HG02678 (cell line): ENCODE results near the gene SOWAHA.
"Not testable (repeated sequence)": the region's sequence is repeated elsewhere in the genome, so short reads cannot be mapped to it uniquely, and the experiment has no call there.

Experiments
- ATAC-seq: cut with Tn5 transposase; IDR thresholded peaks from one replicate; pipeline ENCODE4 v1.9.1; 2021; ENCODE audit warnings: mild to moderate bottlenecking, moderate library complexity; ENCODE audit not compliant: unreplicated experiment

SOWAHA gene

GRCh38 chr5:132777209-132778069, 35.7 kb upstream of the SOWAHA start, which contains the start of gene SEPTIN8:
SEPTIN8 (minus strand) TSS chr5:132777239; CDS start chr5:132777137, 102 bp downstream.
- ATAC-seq: peak; percentile 53

DNA sequence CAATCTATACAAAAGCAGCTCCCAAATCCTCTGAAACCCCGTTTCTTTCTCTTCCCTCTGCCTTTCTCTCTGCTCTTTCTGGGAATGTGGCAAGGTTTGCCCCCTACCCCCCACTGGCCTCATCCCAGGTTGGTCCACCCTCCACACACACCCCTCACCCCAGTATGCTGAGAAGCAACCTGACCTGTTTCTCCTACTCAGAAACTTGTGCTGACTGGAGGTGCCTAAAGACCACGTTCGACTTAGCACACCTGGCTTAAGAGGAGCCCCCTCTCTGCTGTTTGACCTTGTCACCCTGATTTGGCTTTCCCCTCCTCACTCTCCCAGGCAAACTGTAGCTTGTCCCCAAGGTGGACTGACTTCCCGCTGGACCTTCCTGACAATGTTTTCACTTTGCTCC, 35.0 kb upstream of the SOWAHA start:
- ATAC-seq: no peak

GRCh38 chr5:132778856-132779255, 34.2 kb upstream of the SOWAHA start:
- ATAC-seq: no peak

- ATAC-seq: no peak
Observed at GRCh38 chr5:132779961-132780360, 33.1 kb upstream of the SOWAHA start.

DNA sequence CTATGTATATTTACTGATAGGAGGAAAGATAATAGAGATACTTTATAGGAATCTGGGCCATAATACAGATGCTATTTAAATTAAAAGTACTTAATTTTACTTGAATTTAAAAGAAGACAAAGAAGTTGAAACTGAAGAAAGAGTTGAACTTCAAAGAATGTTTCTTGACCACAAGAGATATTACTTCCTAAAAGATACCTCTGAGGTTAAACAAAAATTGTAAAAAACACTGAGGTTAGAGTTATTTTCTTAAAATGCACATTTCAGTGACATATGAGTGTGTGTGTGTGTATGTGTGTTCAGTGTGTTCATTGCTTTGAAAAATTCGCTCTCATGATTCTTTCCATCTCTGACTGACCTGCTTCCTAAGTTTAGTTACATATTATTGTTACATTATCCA, 32.5 kb upstream of the SOWAHA start:
- ATAC-seq: no peak

GRCh38 chr5:132781029-132781428, 32.1 kb upstream of the SOWAHA start:
- ATAC-seq: no peak

- ATAC-seq: no peak
Observed at GRCh38 chr5:132782101-132782500, 31.0 kb upstream of the SOWAHA start.

DNA sequence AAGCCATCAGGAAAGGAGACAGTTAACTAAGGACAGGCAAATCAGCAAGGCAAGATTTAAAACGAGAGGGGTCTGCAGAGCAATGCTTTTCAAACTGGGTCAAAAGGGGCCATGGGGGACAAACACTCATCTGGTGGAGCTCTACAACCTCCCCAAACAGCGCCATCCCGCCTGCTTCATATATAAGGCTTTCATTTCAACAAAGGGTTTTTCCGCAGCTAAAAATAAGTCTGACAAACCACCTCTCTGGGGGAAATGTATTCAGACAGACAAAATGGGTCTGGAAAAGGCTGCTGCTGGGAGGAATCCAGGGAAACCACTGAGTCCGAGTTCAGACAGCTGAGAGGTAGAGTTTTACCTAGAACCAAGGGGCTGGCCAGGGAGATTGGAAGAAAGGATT, 27.7 kb upstream of the SOWAHA start:
- no peak for ATAC-seq

DNA sequence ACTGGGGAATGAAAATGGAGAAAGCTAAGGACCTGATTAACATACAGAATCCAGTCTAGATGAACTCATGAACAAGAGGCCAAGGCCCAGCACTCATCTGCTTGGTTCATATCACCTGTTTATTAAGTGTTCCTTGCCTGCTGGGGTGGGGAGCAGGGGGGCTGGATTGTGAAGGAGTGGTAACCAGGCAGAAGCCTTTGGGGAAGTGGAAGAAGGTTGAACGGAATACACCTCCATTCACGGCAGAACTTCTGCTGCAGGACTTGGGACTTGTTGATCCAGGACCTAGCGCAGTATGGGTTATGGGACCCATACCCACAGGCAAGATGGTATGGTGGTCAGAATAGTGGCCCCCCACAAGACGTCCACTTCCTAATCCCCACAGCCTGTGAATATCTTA, 27.2 kb upstream of the SOWAHA start:
- ATAC-seq: no peak

DNA sequence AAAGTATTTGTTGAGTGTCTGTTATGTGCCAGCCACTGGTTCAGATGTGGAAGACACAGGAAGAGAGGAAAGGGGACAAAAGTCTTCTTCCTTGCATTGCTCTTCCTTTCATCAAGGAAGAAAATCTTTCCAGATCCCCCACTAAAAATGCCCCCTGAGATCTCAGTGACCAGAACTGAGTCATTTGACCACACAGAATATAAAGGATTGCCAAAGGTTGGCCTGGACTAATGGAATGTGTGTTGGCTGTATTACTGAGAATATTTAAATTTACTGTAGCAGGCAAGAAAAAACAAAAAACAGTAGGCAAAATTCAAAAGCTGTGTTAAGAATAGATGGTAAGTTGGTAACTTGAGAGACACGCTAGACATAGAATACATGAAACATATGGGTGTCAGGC, 26.0 kb upstream of the SOWAHA start:
- no peak for ATAC-seq

DNA sequence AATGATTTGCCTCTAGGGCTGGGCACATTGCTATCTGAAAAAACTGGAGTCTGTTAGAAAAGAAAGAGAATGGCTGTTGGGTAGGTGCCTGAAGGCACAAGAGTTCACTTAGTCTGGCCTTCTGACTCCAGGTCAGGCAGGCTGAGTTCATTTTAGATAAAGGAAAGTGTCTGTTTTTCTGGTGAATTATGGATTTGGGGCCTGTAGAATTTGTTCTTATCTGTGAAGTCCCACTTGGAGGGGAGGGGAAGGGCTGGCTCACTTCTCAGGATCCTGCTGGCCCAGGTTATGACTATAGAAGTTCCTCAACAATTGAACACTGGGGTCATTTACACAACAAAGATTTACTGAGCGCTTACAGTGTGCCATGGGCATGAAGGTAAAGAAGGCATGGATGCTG, 24.6 kb upstream of the SOWAHA start:
- no peak for ATAC-seq

- ATAC-seq: no peak
Observed at GRCh38 chr5:132788990-132789886, 23.9 kb upstream of the SOWAHA start.

DNA sequence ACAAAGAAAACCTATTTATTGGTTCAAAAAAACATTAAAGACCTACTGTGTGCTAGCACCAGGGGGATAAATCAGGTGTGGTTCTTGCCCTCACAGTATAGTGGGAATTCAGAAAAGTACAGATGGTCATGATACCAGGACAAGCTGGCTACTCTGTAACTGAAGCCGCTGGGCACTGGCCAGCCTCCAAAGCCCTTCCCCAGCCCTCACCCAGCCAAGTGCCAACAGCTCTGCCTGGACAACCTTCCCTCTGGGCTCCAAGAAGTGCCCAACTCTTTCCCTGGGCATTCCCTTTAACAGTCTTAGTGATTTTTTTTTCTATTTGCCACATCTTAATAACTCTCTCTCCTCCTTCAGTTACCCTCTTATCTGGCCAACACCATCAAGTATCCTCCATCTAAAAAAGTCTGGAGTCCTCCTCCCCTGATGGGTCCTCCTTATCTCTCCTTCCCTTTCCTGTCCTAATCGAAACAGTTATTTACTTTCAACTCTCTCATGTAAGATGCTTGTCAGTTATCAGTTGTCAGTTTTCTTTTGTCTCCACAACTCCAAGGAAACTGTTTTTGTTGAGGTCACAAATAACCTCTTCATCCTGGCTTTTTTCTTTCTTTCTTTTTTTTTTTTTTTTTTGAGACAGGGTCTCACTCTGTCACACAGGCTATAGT, 22.8 kb upstream of the SOWAHA start:
- ATAC-seq: no peak

DNA sequence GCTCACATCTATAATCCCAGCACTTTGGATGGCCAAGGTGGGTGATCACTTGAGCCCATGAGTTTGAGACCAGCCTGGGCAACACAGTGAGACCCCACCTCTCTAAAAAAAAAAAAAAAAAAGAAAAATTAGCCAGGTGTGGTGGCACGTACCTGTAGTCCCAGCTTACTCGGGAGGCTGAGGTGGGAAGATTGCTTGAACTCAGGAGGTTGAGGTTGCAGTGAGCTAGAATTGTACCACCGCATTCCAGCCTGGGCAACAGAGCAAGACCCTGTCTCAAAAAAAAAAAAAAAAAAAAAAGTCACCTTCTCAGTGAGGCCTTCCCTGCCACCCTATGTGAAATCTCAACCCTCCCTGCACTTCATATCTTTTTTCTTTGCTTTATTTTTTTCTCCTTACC, 22.1 kb upstream of the SOWAHA start:
- no peak for ATAC-seq

DNA sequence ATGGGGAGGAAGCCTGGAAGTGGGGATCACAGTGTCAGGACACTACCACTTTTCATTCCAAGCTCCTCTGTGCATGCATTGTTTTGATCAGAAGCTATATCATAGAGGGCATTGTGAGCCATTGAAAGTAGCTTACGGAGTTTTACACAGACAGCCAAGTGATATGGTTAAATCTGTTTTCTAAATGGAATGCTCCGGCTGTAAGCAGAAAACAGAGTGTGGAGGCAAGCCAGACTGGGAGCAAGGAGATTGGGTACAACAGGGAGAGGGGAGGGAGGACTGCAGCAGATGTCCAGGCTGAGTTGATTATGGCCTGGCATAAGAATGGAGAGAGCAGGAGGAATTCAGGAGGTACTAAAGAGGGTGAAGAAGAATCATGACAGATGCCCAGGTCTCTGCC, 15.5 kb upstream of the SOWAHA start:
- ATAC-seq: no peak

DNA sequence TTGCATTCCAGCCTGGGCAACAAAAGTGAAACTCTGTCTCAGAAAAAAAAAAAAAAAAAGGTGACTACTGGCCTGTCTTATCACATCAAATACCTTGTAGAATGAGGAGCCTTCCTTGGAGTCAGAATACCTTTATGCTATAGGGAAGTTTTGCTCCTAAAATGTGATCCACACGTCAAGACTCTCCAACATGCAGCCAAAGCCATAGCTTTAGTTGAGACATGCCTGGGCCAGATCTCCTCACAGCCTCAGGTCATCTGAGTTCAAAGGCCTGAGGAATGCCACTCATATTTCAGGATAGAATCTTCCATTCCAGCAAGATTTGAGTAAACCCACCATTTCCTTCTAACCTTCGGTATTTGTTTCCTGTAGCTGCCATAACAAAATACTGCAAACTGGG, 13.7 kb upstream of the SOWAHA start:
- ATAC-seq: no peak

- no peak for ATAC-seq
Observed at GRCh38 chr5:132800545-132800944, 12.6 kb upstream of the SOWAHA start.

DNA sequence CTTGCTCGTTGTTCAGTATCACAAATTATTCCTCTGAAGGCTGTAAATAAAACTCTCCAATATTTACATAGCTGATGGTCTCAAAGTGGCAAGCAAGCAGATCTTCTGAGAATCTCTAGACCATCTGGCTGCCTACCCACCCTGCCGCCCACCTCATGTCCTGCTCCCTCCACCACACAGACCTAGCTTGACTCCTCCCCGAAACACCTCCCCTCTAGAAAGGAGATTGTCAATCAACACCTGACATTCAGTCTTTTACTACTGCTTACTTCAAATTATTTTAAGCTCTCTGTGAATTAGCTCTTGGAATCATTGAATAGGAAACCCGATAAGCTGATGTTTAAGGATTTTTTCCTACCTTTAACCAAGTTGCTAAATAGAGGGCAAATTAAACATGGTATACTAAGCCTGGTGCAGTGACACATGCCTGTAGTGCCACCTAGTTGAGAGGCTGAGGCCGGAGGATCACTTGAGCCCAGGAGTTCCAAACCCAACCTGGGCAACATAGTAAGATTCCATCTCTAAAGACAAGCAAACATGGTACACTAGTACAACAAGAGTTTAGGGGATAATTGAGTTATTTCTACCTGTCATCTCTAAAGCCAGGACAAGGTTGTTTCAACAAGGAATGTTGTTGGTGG, 10.9 kb upstream of the SOWAHA start:
- no peak for ATAC-seq

DNA sequence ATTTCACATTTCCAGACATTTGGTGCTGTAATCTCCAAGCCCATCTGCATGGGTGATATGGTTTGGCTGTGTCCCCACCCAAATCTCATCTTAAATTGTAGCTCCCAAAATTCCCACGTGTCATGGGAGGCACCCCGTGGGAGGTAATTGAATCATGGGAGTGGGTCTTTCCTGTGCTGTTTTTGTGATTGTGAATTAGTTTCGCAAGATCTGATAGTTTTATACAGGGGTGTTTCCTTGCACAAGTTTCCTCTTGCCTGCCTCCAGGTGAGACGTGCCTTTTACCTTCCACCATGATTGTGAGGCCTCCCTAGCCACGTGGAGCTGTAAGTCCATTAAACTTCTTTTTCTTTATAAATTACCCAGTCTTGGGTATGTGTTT, 10.4 kb upstream of the SOWAHA start:
- not testable (repeated sequence) for ATAC-seq

GRCh38 chr5:132804219-132804618, 8.9 kb upstream of the SOWAHA start:
- ATAC-seq: not testable (repeated sequence)

DNA sequence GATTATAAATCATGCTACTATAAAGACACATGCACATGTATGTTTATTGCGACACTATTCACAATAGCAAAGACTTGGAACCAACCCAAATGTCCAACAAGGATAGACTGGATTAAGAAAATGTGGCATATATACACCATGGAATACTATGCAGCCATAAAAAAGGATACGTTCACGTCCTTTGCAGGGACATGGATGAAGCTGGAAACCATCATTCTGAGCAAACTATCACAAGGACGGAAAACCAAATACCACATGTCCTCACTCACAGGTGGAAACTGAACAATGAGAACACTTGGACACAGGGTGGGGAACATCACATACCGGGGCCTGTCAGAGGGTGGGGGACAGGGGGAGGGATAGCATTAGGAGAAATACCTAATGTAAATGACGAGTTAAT, 7.2 kb upstream of the SOWAHA start:
- not testable (repeated sequence) for ATAC-seq
